GM21528 (cell line): Measurements from ENCODE around the gene TMPRSS7.

Experiments
- ATAC-seq: cut with Tn5 transposase; IDR thresholded peaks from one replicate; pipeline ENCODE4 v1.9.1; 2021; ENCODE audit warnings: mild to moderate bottlenecking, moderate library complexity; ENCODE audit not compliant: unreplicated experiment, low FRiP score

TMPRSS7 gene

DNA sequence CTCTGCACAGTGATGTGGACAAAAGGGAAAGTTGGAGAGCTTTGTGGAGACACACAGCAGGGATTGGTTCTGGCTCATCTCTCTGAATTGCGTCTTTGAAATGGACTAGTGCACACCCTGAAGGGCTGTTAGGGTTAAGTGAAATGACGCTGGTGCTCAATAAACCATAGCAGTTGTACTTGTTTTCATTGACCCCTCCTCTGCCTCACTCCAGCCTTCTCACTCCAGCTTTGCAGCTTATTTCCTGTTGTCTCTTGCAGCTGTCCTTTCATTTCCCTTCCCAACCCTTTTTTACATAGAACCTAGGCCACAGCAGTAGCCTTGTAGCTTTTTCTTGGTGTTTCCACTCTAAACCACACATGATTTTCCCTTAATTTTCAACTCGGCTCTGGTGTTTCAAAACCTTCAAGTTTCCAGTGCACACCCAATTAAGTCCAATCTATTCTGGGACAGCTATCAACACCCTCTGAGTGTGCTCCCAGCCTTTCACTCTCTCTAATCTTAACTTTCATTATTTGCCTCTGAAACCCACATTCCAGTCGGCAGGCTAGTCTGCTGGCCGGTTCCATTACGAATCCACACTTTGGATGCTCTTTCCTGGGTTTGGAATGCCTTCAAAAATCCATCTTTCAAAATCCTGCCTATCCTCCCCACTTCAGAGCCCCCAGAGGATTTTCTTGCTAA lies 58.1 kb downstream of the TMPRSS7 start:
- ATAC-seq, result no peak

- ATAC-seq, result no peak
These were observed 58.6 kb downstream of the TMPRSS7 start for GRCh38 chr3:112093180-112093522.

- ATAC-seq, result no peak
These were observed 61.2 kb downstream of the TMPRSS7 start for GRCh38 chr3:112095731-112096130.

- no peak for ATAC-seq
These were observed 61.6 kb downstream of the TMPRSS7 start for GRCh38 chr3:112096176-112096575.

- no peak for ATAC-seq
These were observed 62.8 kb downstream of the TMPRSS7 start for GRCh38 chr3:112097378-112097777.

DNA sequence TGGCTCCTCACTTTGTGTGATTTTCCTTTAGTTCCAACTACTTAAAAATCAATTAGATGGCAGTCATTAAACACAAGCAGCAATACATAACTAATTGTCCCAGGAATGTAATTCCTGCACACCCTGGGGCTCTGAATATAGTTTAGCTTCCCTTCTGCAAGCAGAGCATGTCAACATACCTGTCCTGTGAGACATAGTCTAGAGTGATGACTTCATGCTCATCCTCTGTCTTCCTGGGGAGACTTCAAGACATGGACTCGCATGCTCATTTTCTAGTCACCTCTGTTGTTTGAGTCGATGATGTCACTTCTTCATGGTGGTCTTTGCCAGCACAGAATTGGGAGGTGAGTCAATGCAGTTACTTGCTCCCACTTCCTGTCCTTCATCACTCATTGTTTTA lies 67.4 kb downstream of the TMPRSS7 start:
- ATAC-seq, result no peak

GRCh38 chr3:112104774-112105173 lies 70.2 kb downstream of the TMPRSS7 start:
- no peak for ATAC-seq

DNA sequence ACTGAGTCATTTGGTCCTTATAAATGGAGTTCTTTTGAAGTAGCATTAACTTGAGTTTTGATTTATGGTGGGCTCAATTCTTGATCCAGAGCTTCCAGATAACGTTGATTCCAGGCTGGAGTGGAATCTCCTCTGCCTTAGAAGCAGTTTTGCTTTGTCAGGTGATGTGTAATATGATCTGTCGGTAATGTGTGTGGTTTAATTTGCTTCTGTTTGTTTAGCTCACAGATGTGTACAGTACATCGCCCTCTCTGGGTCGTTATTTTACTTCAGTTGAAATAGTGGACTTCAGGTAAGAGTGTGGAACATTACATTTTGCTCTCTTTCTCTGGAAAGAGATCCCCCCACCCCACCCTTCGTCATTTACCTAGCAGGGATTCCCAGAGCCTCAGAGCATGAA lies 74.8 kb downstream of the TMPRSS7 start:
- no peak for ATAC-seq

DNA sequence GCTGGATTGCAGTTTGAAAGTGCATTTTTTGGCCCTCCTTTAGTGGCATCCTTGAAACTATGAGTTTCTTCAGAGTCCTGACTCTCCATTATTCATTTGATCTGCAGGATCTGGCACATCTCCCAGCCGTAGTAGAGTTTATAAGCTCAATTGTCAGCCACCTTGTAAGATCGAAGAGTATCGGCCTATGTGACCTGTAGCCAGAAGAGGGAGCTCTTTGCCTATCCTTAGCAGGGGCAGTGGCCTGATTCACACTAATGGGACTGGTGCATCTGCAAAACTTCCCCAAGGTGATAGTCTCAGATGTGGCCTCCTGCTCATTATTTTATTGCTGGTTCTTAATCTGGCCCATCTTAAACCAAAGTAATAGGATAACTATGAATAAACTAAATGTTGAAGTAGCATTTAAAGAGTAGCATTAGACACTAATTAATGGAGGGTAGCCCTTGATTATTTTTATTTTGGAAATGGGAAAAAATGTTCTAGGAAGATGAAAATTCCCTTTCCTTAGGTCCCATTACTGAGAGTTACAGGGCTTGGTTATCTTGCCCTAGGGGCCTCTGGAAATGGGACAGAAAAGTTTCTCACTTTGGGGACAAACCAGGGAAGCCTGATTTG lies 77.4 kb downstream of the TMPRSS7 start:
- peak; percentile 45 for ATAC-seq

DNA sequence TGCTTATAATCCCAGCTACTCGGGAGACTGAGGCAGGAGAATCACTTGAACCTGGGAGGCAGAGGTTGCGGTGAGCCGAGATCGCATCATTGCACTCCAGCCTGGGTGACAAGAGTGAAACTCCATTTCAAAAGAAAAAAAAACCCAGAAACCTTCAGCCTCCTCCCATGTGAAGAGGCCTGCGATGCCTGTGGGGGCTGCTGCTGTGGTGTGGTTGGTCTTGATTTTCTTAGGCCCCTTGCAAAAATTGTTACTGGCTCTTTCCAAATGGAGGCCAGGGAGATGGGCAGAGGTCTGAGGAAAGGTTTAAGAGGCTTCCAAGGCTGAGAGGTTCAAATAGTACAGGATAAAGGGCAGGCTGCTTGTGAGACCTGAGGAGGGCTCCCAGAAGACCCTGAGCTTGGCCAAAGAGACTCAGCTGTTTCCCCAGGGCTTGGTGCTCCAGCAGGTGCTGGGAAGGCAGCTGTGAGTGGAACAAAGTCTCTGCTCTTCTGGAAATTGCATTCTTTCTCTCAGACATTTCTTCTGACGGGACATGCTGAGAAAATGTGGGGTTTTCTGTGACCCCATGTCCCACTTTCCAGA lies 80.1 kb downstream of the TMPRSS7 start:
- ATAC-seq, result peak; percentile 37

DNA sequence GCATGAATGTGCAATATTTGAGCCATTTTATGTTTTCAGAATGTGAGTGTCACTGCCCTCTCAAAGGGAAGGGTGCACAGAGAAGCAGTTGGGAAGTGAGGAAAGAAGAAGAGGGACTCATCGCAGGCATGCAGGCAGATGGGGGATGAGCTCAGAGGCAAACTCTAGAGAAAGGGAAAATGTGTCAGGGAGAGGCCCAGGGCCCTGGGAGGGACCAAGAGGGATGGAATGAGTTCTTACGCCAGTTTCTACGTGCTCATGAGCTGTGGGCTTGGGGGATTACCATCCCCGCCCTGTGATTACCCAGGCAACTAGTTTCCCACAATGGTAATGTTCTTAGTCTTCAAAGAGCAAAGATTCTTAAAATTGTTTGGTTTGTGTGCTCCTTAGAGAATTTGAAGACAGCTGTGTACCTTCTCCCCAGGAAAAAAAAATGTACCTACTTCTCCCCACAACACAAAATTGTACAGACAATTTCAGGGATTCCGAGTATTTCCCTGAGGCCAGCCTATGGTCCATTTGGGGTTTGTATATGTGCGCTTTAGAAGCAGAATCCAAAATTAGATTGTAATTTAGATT lies 80.7 kb downstream of the TMPRSS7 start:
- no peak for ATAC-seq

DNA sequence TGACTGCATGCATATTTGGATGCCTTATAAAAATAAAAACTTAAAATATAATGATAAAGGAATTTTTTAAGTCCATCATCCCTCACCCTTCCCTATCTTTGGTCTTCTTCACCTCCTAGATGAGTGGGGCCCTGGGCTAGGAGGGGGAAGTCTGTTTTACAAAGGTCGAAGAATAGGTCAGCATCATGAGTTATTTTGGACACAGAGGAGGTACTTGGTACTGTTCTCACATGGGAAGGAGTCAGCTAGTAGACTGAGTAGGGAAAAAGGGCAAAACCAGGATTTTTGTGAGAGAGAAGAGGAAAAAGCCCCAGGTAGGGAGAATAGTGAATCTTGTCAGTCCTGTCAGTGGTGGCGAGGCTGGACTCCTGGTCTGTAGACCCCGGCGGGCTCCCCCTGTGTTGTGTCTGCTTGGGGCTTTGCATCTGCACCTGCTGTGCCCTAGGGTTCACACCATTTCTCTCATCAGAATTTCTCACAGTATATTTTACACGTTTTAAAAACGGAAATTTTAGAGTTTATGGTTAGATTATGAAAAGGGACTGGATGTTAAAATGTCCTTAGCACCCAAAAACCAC lies 81.4 kb downstream of the TMPRSS7 start:
- no peak for ATAC-seq

DNA sequence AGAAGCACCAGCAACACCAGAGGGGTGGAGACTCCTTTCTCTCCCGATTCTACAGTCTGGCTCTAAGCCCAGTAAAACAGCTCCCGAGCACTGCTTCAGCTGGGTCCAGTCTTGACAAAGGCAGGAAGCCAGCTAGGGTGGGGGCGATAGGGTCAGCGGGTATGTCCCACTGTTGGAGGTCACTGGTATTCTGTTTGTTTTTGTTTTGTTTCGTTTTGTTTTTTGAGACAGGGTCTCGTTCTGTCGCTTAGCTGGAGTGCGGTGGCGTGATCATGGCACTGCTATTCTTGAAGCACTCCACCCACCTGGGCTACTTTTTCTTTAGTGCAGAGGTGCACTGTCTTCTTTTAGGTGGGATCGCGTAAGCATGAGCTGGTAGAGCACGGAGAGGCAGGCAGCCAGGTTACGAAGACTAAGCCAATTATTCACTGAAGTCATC lies 82.2 kb downstream of the TMPRSS7 start:
- ATAC-seq, result no peak

- ATAC-seq, result no peak
These were observed 82.9 kb downstream of the TMPRSS7 start for GRCh38 chr3:112117415-112117814.

DNA sequence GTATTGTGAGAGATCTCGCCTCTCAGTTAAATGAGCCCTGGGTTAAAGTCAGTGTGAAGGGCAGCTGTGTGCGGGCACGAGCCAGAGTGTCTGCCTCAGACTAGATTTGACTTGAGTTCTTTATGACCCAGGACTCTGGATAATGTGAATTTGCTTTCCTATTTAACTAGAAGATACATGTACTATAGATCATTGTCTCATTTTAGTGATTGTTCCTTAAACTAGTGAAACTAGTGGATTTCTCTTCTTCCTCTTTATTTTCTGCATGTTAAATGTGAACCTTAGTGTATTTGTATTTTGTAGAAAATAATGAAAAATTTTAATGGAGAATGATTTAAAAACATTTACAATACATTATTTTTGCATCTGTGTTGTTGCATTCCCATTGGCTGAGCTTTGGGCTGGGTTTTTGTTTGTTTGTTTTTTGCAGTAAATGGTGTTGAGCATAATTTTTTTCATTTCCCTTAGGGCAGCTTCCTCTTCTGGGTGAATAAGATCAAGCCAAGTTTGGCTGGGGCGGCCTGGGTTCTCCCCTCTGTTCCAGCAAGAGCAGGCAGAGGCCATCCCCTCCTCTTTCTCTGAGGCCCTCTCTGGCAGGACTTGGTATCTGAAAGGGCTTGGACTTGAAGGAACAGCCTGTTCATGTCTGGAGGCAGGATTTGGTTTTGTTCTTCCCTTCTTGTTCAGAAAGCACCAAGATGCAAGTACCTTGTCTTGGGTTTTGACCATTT lies 83.5 kb downstream of the TMPRSS7 start:
- ATAC-seq, result no peak

- no peak for ATAC-seq
These were observed 85.7 kb downstream of the TMPRSS7 start for GRCh38 chr3:112119962-112120836.

GRCh38 chr3:112121577-112122547 lies 87.3 kb downstream of the TMPRSS7 start:
- ATAC-seq, result no peak

DNA sequence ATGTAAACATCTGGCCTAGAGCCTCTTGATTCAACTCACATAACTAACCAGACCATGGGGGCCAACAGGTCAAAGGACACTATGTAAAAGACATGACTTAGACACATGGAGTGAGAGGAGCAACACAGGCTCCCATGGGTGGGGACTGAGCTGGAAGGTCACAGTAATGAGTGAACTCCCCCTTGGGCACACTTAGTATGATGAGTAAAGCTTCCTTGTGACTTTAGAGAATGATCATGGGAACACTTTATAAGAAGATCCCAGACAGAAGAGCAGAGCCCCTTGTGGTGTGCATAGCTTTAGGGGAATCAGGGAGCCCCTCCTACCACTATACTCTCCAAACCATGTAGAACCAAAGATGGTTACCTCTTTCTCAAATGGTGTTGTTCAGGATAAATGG lies 88.3 kb downstream of the TMPRSS7 start:
- ATAC-seq, result no peak

DNA sequence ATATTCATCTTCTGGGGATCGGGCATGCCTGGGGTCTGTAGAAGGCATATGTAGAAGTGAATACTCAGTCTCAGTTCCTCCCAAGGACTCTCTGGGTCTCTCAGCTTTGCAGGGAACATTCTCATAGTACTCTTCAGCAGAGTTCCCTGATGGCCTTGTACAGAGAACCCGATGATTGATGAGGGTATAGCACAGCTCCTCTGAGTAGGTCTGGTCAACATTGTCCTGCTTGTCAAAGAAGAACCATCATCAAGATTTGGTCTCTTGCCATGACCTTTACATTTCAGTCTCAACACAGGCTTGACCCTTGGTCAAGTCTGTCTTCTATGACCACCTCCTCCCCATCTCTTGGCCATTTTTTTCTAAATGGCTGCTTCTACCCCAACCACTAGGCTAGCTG lies 89.0 kb downstream of the TMPRSS7 start:
- no peak for ATAC-seq
